OCI-LY1 (cell line): ENCODE data around the gene PDZRN3.

Experiments
- EZH2 ChIP-seq: fragments of 200-600 bp; sonication (generic), shearing (Covaris generic); IDR thresholded peaks from 2 replicates; pipeline ENCODE4 v1.8.0; 2017; ENCODE audit warnings: borderline replicate concordance, mixed run types, mild to moderate bottlenecking, antibody characterized with exemption, low read length, moderate library complexity, mixed read lengths
- TF ChIP-seq, protein P1 (sequence below): fragments of 200-600 bp; sonication (generic), shearing (Covaris generic); IDR thresholded peaks from 2 replicates; pipeline ENCODE4 v1.5.1; 2017; ENCODE audit warnings: mild to moderate bottlenecking, antibody characterized with exemption, low read length, moderate library complexity, mixed read lengths

DNA sequence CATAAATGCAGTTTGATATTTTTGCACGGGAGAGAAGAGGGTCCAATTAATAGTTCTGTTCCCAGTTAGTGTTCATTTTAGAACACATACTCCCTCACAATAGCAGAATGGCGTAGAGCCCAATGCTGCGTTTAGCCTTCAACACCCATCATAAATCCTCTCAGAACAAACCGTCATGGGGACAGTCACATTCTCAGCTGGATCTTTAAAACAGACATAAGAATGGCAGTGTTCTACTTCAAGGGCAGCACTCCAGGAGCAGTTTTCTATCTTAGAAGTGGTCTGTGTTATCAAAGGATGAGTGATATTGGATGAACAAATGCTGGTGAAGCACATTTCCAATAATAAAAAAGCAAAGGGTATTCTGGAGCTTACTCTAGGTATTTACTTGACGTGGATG is 230.5 kb downstream of the PDZRN3 start:
- TF ChIP-seq, protein P1, sequence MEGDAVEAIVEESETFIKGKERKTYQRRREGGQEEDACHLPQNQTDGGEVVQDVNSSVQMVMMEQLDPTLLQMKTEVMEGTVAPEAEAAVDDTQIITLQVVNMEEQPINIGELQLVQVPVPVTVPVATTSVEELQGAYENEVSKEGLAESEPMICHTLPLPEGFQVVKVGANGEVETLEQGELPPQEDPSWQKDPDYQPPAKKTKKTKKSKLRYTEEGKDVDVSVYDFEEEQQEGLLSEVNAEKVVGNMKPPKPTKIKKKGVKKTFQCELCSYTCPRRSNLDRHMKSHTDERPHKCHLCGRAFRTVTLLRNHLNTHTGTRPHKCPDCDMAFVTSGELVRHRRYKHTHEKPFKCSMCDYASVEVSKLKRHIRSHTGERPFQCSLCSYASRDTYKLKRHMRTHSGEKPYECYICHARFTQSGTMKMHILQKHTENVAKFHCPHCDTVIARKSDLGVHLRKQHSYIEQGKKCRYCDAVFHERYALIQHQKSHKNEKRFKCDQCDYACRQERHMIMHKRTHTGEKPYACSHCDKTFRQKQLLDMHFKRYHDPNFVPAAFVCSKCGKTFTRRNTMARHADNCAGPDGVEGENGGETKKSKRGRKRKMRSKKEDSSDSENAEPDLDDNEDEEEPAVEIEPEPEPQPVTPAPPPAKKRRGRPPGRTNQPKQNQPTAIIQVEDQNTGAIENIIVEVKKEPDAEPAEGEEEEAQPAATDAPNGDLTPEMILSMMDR, result no peak
- no peak for TF ChIP-seq EZH2
